HFF-Myc (cell line): ENCODE results near the gene COL4A4.

ENCODE experiments used
- DNase-seq: peaks from one replicate; pipeline ENCODE4 v3.0.0-alpha.2; 2011; ENCODE audit warnings: low read depth; ENCODE audit errors: extremely low read depth
- H3K4me3 ChIP-seq: replicated peaks from 2 replicates; pipeline ENCODE4 v1.5.1; 2011; ENCODE audit warnings: low read depth, mild to moderate bottlenecking, control low read depth, low read length
- CTCF ChIP-seq: IDR thresholded peaks from 2 replicates; pipeline ENCODE4 v1.5.1; 2012; ENCODE audit warnings: mild to moderate bottlenecking, low read depth, low read length, control low read depth; ENCODE audit errors: missing control alignments

COL4A4 gene

GRCh38 chr2:227058888-227059399 is 105.1 kb downstream of the COL4A4 start:
- no peak for DNase-seq
- H3K4me3 ChIP-seq = no peak overlapping the region
- TF ChIP-seq CTCF = no peak

- DNase-seq = no peak
- no peak for TF ChIP-seq CTCF
- H3K4me3 ChIP-seq = no peak overlapping the region
These were observed 106.1 kb downstream of the COL4A4 start for GRCh38 chr2:227057743-227058447.

GRCh38 chr2:227057060-227057459 is 106.9 kb downstream of the COL4A4 start:
- TF ChIP-seq CTCF = no peak
- no peak overlapping the region for H3K4me3 ChIP-seq
- DNase-seq = no peak

- DNase-seq = no peak
- no peak overlapping the region for H3K4me3 ChIP-seq
- no peak for TF ChIP-seq CTCF
These were observed 110.0 kb downstream of the COL4A4 start for GRCh38 chr2:227054006-227054405.

- TF ChIP-seq CTCF = no peak
- H3K4me3 ChIP-seq = no peak overlapping the region
- DNase-seq = no peak
These were observed 111.1 kb downstream of the COL4A4 start for GRCh38 chr2:227052879-227053278.

GRCh38 chr2:227043981-227044380 is 120.0 kb downstream of the COL4A4 start:
- H3K4me3 ChIP-seq = no peak overlapping the region
- no peak for DNase-seq
- TF ChIP-seq CTCF = no peak

- DNase-seq = no peak
- H3K4me3 ChIP-seq = no peak overlapping the region
- TF ChIP-seq CTCF = no peak
These were observed 125.3 kb downstream of the COL4A4 start for GRCh38 chr2:227038550-227039189.
